ENCODE data around the gene EBF4.
"Not testable (repeated sequence)": the region's sequence is repeated elsewhere in the genome, so short reads cannot be mapped to it uniquely, and the experiment has no call there.

Gene EBF4

DNA sequence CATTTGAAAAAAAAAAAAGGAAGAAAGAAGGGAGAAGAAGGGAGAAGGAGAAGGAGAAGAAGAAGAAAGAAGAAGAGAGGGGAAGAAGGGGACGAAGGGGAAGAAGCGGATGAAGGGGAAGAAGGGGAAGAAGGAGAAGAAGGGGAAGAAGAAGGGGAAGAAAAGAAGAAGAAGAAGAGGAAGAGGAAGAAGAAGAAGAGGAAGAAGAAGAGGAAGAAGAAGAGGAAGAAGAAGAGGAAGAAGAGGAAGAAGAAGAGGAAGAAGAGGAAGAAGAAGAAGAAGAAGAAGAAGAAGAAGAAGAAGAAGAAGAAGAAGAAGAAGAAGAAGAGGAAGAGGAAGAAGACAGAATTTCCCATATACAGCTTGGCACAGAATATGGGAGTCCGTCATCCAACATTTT, 10.5 kb upstream of the EBF4 start:
- not testable (repeated sequence) for H3K4me3 ChIP-seq (ENCODE audit: low read length); H3K27me3 ChIP-seq (ENCODE audit: insufficient read depth, low read length, poor library complexity); H3K79me2 ChIP-seq (ENCODE audit: control insufficient read depth, insufficient read depth, low read length); H4K8ac ChIP-seq (ENCODE audit: low read depth, low read length); H3K4me1 ChIP-seq (ENCODE audit: control insufficient read depth, low read depth, low read length); H2AK5ac ChIP-seq (ENCODE audit: low read length); H2BK5ac ChIP-seq (ENCODE audit: low read length); H3K18ac ChIP-seq (ENCODE audit: low read length); H3K79me1 ChIP-seq (ENCODE audit: low read length); H4K5ac ChIP-seq (ENCODE audit: low read length); H3K36me3 ChIP-seq (ENCODE audit: control insufficient read depth, insufficient read depth, low read length); H3K4ac ChIP-seq (ENCODE audit: low read depth, low read length); H3K56ac ChIP-seq (ENCODE audit: low read length); H3K27ac ChIP-seq (ENCODE audit: low read depth, low read length); H3K4me2 ChIP-seq (ENCODE audit: low read length); H2BK120ac ChIP-seq (ENCODE audit: low read depth, low read length); H2BK15ac ChIP-seq (replicated peaks; ENCODE audit: low read depth); DNase-seq; H3K23ac ChIP-seq (ENCODE audit: low read length); H3K9ac ChIP-seq (ENCODE audit: low read length)
- 100% methylated on average over 2 of the region's 3 CpGs for WGBS (ENCODE audit: extremely low coverage, insufficient coverage, low lambda C conversion rate)

- not testable (repeated sequence) for H3K23ac ChIP-seq (ENCODE audit: low read length); H3K4me1 ChIP-seq (ENCODE audit: control insufficient read depth, low read depth, low read length); H4K8ac ChIP-seq (ENCODE audit: low read depth, low read length); H3K4me3 ChIP-seq (ENCODE audit: low read length); H3K56ac ChIP-seq (ENCODE audit: low read length); H3K4ac ChIP-seq (ENCODE audit: low read depth, low read length); H2BK5ac ChIP-seq (ENCODE audit: low read length); H3K79me1 ChIP-seq (ENCODE audit: low read length); H4K5ac ChIP-seq (ENCODE audit: low read length); H3K36me3 ChIP-seq (ENCODE audit: control insufficient read depth, insufficient read depth, low read length); H2AK5ac ChIP-seq (ENCODE audit: low read length); H3K18ac ChIP-seq (ENCODE audit: low read length); H3K4me2 ChIP-seq (ENCODE audit: low read length); H3K27ac ChIP-seq (ENCODE audit: low read depth, low read length); H2BK120ac ChIP-seq (ENCODE audit: low read depth, low read length); H3K79me2 ChIP-seq (ENCODE audit: control insufficient read depth, insufficient read depth, low read length); H2BK15ac ChIP-seq (replicated peaks; ENCODE audit: low read depth); H3K27me3 ChIP-seq (ENCODE audit: insufficient read depth, low read length, poor library complexity); H3K9ac ChIP-seq (ENCODE audit: low read length); DNase-seq
- no CpG with 5 or more reads among the region's 4 CpGs for WGBS (ENCODE audit: extremely low coverage, insufficient coverage, low lambda C conversion rate)
These were observed 7.8 kb upstream of the EBF4 start for GRCh38 chr20:2684817-2685216.

- Histone ChIP-seq H3K18ac (ENCODE audit: low read length) (no peak overlapping the region), H4K8ac (ENCODE audit: low read depth, low read length) (no peak overlapping the region), H2BK5ac (ENCODE audit: low read length) (no peak overlapping the region), H3K4me3 (ENCODE audit: low read length) (no peak overlapping the region), H2BK120ac (ENCODE audit: low read depth, low read length) (no peak overlapping the region), H4K5ac (ENCODE audit: low read length) (no peak overlapping the region), H3K9ac (ENCODE audit: low read length) (no peak overlapping the region), H3K4me1 (ENCODE audit: control insufficient read depth, low read depth, low read length) (no peaks in the 10 kb centered on the region), H3K79me1 (ENCODE audit: low read length) (no peaks in the 10 kb centered on the region), H3K4me2 (ENCODE audit: low read length) (no peak overlapping the region), H2AK5ac (ENCODE audit: low read length) (no peak overlapping the region), H3K56ac (ENCODE audit: low read length) (no peak overlapping the region), H3K27me3 (ENCODE audit: insufficient read depth, low read length, poor library complexity) (peaks cover 33% of the 10 kb centered on the region), H2BK15ac (replicated peaks; ENCODE audit: low read depth) (no peak overlapping the region), H3K27ac (ENCODE audit: low read depth, low read length) (no peak overlapping the region), H3K36me3 (ENCODE audit: control insufficient read depth, insufficient read depth, low read length) (no peaks in the 10 kb centered on the region), H3K23ac (ENCODE audit: low read length) (no peak overlapping the region), H3K4ac (ENCODE audit: low read depth, low read length) (no peak overlapping the region), H3K79me2 (ENCODE audit: control insufficient read depth, insufficient read depth, low read length) (no peaks in the 10 kb centered on the region)
- no peak for DNase-seq
- WGBS (ENCODE audit: extremely low coverage, insufficient coverage, low lambda C conversion rate): no CpG with 5 or more reads among the region's 6 CpGs
These were observed 5.1 kb upstream of the EBF4 start for GRCh38 chr20:2687514-2687913.

DNA sequence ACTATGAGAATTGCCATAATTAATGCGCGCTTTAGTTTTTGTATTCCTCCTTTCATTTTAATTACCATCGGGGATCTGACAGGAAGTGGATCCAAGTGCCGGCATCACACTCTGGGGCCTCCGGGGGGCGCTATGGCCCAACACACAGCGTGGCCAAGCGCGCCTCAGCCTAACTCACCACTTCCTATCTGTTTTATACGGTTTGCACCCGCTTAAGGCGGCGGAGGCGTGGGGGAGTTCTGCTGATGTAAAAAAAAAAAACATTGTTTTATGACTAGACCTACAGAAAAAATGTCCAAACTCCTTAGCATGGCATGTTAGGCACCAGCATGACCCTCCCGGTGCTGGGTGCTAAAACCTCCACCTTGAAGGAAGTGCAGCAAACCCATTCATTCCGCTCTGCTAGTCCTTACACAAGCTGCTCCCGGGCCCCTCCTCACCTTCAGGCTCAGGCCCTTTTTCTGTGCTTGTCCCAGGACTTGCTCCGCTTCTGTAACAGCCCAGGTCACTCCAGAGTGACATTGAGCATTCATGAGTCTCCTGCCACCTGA, 4.5 kb upstream of the EBF4 start:
- Histone ChIP-seq H3K4me3 (ENCODE audit: low read length) (no peak overlapping the region), H2BK5ac (ENCODE audit: low read length) (no peak overlapping the region), H3K23ac (ENCODE audit: low read length) (no peak overlapping the region), H3K56ac (ENCODE audit: low read length) (no peak overlapping the region), H3K27ac (ENCODE audit: low read depth, low read length) (no peak overlapping the region), H3K4me1 (ENCODE audit: control insufficient read depth, low read depth, low read length) (no peaks in the 10 kb centered on the region), H3K27me3 (ENCODE audit: insufficient read depth, low read length, poor library complexity) (peaks cover 33% of the 10 kb centered on the region), H3K4me2 (ENCODE audit: low read length) (no peak overlapping the region), H4K8ac (ENCODE audit: low read depth, low read length) (no peak overlapping the region), H4K5ac (ENCODE audit: low read length) (no peak overlapping the region), H3K79me2 (ENCODE audit: control insufficient read depth, insufficient read depth, low read length) (no peaks in the 10 kb centered on the region), H3K79me1 (ENCODE audit: low read length) (no peaks in the 10 kb centered on the region), H2AK5ac (ENCODE audit: low read length) (no peak overlapping the region), H2BK15ac (replicated peaks; ENCODE audit: low read depth) (no peak overlapping the region), H3K9ac (ENCODE audit: low read length) (no peak overlapping the region), H3K18ac (ENCODE audit: low read length) (no peak overlapping the region), H3K4ac (ENCODE audit: low read depth, low read length) (no peak overlapping the region), H2BK120ac (ENCODE audit: low read depth, low read length) (no peak overlapping the region), H3K36me3 (ENCODE audit: control insufficient read depth, insufficient read depth, low read length) (no peaks in the 10 kb centered on the region)
- DNase-seq: peak; percentile 59
- WGBS (ENCODE audit: extremely low coverage, insufficient coverage, low lambda C conversion rate): no CpG with 5 or more reads among the region's 18 CpGs

- Histone ChIP-seq H2BK5ac (ENCODE audit: low read length) (no peak overlapping the region), H2AK5ac (ENCODE audit: low read length) (no peak overlapping the region), H3K9ac (ENCODE audit: low read length) (no peak overlapping the region), H3K4me2 (ENCODE audit: low read length) (no peak overlapping the region), H3K4me1 (ENCODE audit: control insufficient read depth, low read depth, low read length) (no peaks in the 10 kb centered on the region), H3K23ac (ENCODE audit: low read length) (no peak overlapping the region), H2BK15ac (replicated peaks; ENCODE audit: low read depth) (no peak overlapping the region), H3K18ac (ENCODE audit: low read length) (no peak overlapping the region), H3K56ac (ENCODE audit: low read length) (no peak overlapping the region), H3K36me3 (ENCODE audit: control insufficient read depth, insufficient read depth, low read length) (no peaks in the 10 kb centered on the region), H3K27ac (ENCODE audit: low read depth, low read length) (no peak overlapping the region), H4K5ac (ENCODE audit: low read length) (no peak overlapping the region), H4K8ac (ENCODE audit: low read depth, low read length) (no peak overlapping the region), H3K79me1 (ENCODE audit: low read length) (no peaks in the 10 kb centered on the region), H3K79me2 (ENCODE audit: control insufficient read depth, insufficient read depth, low read length) (no peaks in the 10 kb centered on the region), H3K4me3 (ENCODE audit: low read length) (no peak overlapping the region), H2BK120ac (ENCODE audit: low read depth, low read length) (no peak overlapping the region), H3K4ac (ENCODE audit: low read depth, low read length) (no peak overlapping the region), H3K27me3 (ENCODE audit: insufficient read depth, low read length, poor library complexity) (peaks cover 51% of the 10 kb centered on the region)
- no peak for DNase-seq
- WGBS (ENCODE audit: extremely low coverage, insufficient coverage, low lambda C conversion rate): no CpG with 5 or more reads among the region's 3 CpGs
These were observed 2.4 kb upstream of the EBF4 start for GRCh38 chr20:2690213-2690612.

DNA sequence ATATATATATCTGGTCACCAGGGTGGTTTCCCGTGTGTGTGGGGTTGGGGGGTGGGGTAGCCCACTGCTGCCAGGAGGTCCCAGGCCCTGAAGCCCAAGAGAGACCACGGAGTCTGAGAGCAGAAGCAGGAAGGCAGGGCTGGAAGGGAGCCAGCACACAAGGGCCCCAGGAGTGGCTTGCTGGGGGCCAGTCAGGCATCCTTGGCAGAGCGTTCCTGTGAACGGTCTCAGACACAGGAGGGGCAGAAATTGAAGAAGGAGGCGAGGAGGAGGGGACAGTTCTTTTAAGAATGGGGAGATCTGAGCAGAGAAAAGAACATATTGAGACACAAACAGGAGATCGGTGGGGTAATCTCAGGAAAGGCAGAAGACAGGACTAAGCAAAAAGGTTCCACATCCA, 1.9 kb upstream of the EBF4 start:
- WGBS (ENCODE audit: extremely low coverage, insufficient coverage, low lambda C conversion rate): no CpG with 5 or more reads among the region's 6 CpGs
- Histone ChIP-seq H2BK120ac (ENCODE audit: low read depth, low read length) (no peak overlapping the region), H3K4me1 (ENCODE audit: control insufficient read depth, low read depth, low read length) (no peaks in the 10 kb centered on the region), H3K27ac (ENCODE audit: low read depth, low read length) (no peak overlapping the region), H3K4me3 (ENCODE audit: low read length) (no peak overlapping the region), H3K56ac (ENCODE audit: low read length) (no peak overlapping the region), H3K79me2 (ENCODE audit: control insufficient read depth, insufficient read depth, low read length) (no peaks in the 10 kb centered on the region), H2BK5ac (ENCODE audit: low read length) (no peak overlapping the region), H2BK15ac (replicated peaks; ENCODE audit: low read depth) (no peak overlapping the region), H3K36me3 (ENCODE audit: control insufficient read depth, insufficient read depth, low read length) (no peaks in the 10 kb centered on the region), H3K23ac (ENCODE audit: low read length) (no peak overlapping the region), H3K9ac (ENCODE audit: low read length) (no peak overlapping the region), H2AK5ac (ENCODE audit: low read length) (no peak overlapping the region), H3K79me1 (ENCODE audit: low read length) (no peaks in the 10 kb centered on the region), H3K4ac (ENCODE audit: low read depth, low read length) (no peak overlapping the region), H4K5ac (ENCODE audit: low read length) (no peak overlapping the region), H4K8ac (ENCODE audit: low read depth, low read length) (no peak overlapping the region), H3K27me3 (ENCODE audit: insufficient read depth, low read length, poor library complexity) (peaks cover 56% of the 10 kb centered on the region), H3K18ac (ENCODE audit: low read length) (no peak overlapping the region), H3K4me2 (ENCODE audit: low read length) (no peak overlapping the region)
- DNase-seq: no peak
